HCT116 (cell line): ENCODE data around the gene LIPN. TPM values are rescaled to one million over a fixed set of nuclear protein-coding genes. Genes with fewer than 3 reads are reported as not detected.

ENCODE experiments used
- ATAC-seq: fragments of 200-7000 bp; cut with Tn5 transposase; 2 replicates; pipeline ENCODE4 v1.9.1; 2020; ENCODE audit warnings: mild to moderate bottlenecking, moderate library complexity
- BruUV-seq: library from RNA; stranded (reverse); fragments of 400-500 nt; replicated peaks from 2 replicates; lab custom pipeline; 2021; lab: Mats Ljungman, UMichigan
- CTCF ChIA-PET: fragments of 300-600 bp; sonication (Branson Sonifier 250); formaldehyde crosslinking; loops from one replicate; lab custom pipeline; 2021; ENCODE audit warnings: antibody characterized with exemption; lab: Charles Lee
- POLR2A ChIA-PET: fragments of 300-600, 350-600 bp; sonication (Branson Sonifier 250); formaldehyde crosslinking; loops from one replicate; lab custom pipeline; 2021; ENCODE audit warnings: antibody characterized with exemption; lab: Charles Lee
- RAD21 ChIA-PET, 2 experiments: fragments of 300-600 bp; sonication (Branson Sonifier 250); formaldehyde crosslinking; loops; one replicate each; lab custom pipeline; 2023; ENCODE audit warnings: low total read pairs in 2 of 2; ENCODE audit not compliant: uncharacterized antibody in 2 of 2, unreplicated experiment in 2 of 2, low non-redundant PET in 1 of 2; lab: Charles Lee
- DNase-seq: peaks from one replicate; pipeline ENCODE4 v3.0.0-alpha.2; 2010; ENCODE audit warnings: low read depth, low spot score
- H2AFZ ChIP-seq: fragments of 200-600 bp; shearing (Covaris generic), sonication (generic); 2 replicates; pipeline ENCODE4 v1.6.1; 2017; ENCODE audit warnings: low read depth, mixed run types, mixed read lengths, antibody characterized with exemption, low read length; ENCODE audit not compliant: poor library complexity, severe bottlenecking
- H3K27ac ChIP-seq: 2 replicates; pipeline ENCODE4 v1.5.1; 2012; ENCODE audit warnings: low read depth, low read length
- H3K27me3 ChIP-seq: fragments of 200-600 bp; sonication (generic); 2 replicates; pipeline ENCODE4 v1.6.1; 2016; ENCODE audit warnings: mixed run types, low read length, mixed read lengths; ENCODE audit not compliant: insufficient read depth
- H3K36me3 ChIP-seq, 2 experiments: fragments of 200-500 bp in 1 of 2; fragments of 200-600 bp in 1 of 2; sonication (Bioruptor generic) in 1 of 2; sonication (generic) in 1 of 2; 2 replicates each; pipeline versions ENCODE4 v1.5.1 to v1.6.1; 2014 to 2016; ENCODE audit warnings: low read length in 2 of 2, inconsistent platforms in 1 of 2, mixed read lengths in 1 of 2, mixed run types in 1 of 2; ENCODE audit not compliant: insufficient read depth in 2 of 2, control insufficient read depth in 1 of 2
- H3K4me1 ChIP-seq, 2 experiments: fragments of 200-600 bp in 1 of 2; sonication (generic) in 1 of 2; 2 replicates each; pipeline versions ENCODE4 v1.5.1 to v1.6.1; 2012 to 2017; ENCODE audit warnings: low read length in 2 of 2, inconsistent platforms in 1 of 2, mild to moderate bottlenecking in 1 of 2, mixed read lengths in 1 of 2, mixed run types in 1 of 2, moderate library complexity in 1 of 2; ENCODE audit not compliant: insufficient read depth in 2 of 2, control insufficient read depth in 1 of 2
- H3K4me2 ChIP-seq: fragments of 200-600 bp; sonication (generic); 2 replicates; pipeline ENCODE4 v1.6.1; 2017; ENCODE audit warnings: mixed run types, low read length, mixed read lengths
- H3K4me3 ChIP-seq, 2 experiments: fragments of 200-600 bp in 1 of 2; sonication (generic) in 1 of 2; replicated peaks in 1 of 2; 2 replicates each; pipeline ENCODE4 v1.5.1; 2011 to 2016; ENCODE audit warnings: low read length in 2 of 2, control low read depth in 1 of 2, low read depth in 1 of 2, mild to moderate bottlenecking in 1 of 2, mixed read lengths in 1 of 2, mixed run types in 1 of 2
- H3K79me2 ChIP-seq: fragments of 200-600 bp; sonication (generic); 2 replicates; pipeline ENCODE4 v1.6.1; 2017; ENCODE audit warnings: mild to moderate bottlenecking, mixed run types, low read length, moderate library complexity, mixed read lengths; ENCODE audit not compliant: insufficient read depth
- H3K9ac ChIP-seq: fragments of 200-600 bp; sonication (generic); 2 replicates; pipeline ENCODE4 v1.6.1; 2016; ENCODE audit warnings: low read length, mixed read lengths
- H3K9me2 ChIP-seq: fragments of 200-600 bp; sonication (generic), shearing (Covaris generic); 2 replicates; pipeline ENCODE4 v1.6.1; 2017; ENCODE audit warnings: mixed run types, mild to moderate bottlenecking, moderate library complexity; ENCODE audit not compliant: insufficient read depth
- H3K9me3 ChIP-seq, 2 experiments: fragments of 200-500 bp in 1 of 2; fragments of 200-600 bp in 1 of 2; sonication (Bioruptor generic) in 1 of 2; sonication (generic) in 1 of 2; 2 replicates each; pipeline ENCODE4 v1.6.1; 2014 to 2017; ENCODE audit warnings: low read length in 2 of 2, mixed read lengths in 2 of 2, inconsistent platforms in 1 of 2, low read depth in 1 of 2, mild to moderate bottlenecking in 1 of 2, mixed run types in 1 of 2, moderate library complexity in 1 of 2; ENCODE audit not compliant: control insufficient read depth in 1 of 2, insufficient read depth in 1 of 2
- H4K20me1 ChIP-seq: fragments of 200-600 bp; sonication (generic), shearing (Covaris generic); 2 replicates; pipeline ENCODE4 v1.6.1; 2017; ENCODE audit warnings: mixed run types, mild to moderate bottlenecking, moderate library complexity; ENCODE audit not compliant: insufficient read depth
- ELF1 ChIP-seq: IDR thresholded peaks from 2 replicates; pipeline ENCODE4 v1.6.1; 2012; ENCODE audit warnings: low read depth, borderline replicate concordance
- EZH2 ChIP-seq: fragments of 200-600 bp; sonication (generic); IDR thresholded peaks from 2 replicates; pipeline ENCODE4 v1.6.1; 2017; ENCODE audit warnings: antibody characterized with exemption, mixed run types
- EZH2phosphoT487 ChIP-seq: fragments of 200-600 bp; IDR thresholded peaks from 2 replicates; pipeline ENCODE4 v1.6.1; 2018; ENCODE audit warnings: antibody characterized with exemption, borderline replicate concordance
- FOSL1 ChIP-seq: IDR thresholded peaks from 2 replicates; pipeline ENCODE4 v1.6.1; 2012; ENCODE audit warnings: low read depth
- POLR2A ChIP-seq: IDR thresholded peaks from 2 replicates; pipeline ENCODE4 v1.7.0; 2011; ENCODE audit warnings: borderline replicate concordance; ENCODE audit not compliant: insufficient read depth, insufficient read length; ENCODE audit errors: extremely low read depth
- POLR2AphosphoS5 ChIP-seq: IDR thresholded peaks from 2 replicates; pipeline ENCODE4 v1.6.1; 2011; ENCODE audit warnings: mild to moderate bottlenecking, low read depth, low read length, moderate library complexity
- RAD21 ChIP-seq: IDR thresholded peaks from 2 replicates; pipeline ENCODE4 v1.6.1; 2012; ENCODE audit warnings: low read depth, mild to moderate bottlenecking
- SIN3A ChIP-seq: IDR thresholded peaks from 2 replicates; pipeline ENCODE4 v1.6.1; 2012; ENCODE audit warnings: low read depth
- SP1 ChIP-seq: IDR thresholded peaks from 2 replicates; pipeline ENCODE4 v1.6.1; 2012; ENCODE audit warnings: low read depth
- SRF ChIP-seq: IDR thresholded peaks from 2 replicates; pipeline ENCODE4 v1.6.1; 2012; ENCODE audit warnings: low read depth
- YY1 ChIP-seq: IDR thresholded peaks from 2 replicates; pipeline ENCODE4 v1.6.1; 2011; ENCODE audit warnings: low read length, low read depth, moderate library complexity, mild to moderate bottlenecking; ENCODE audit not compliant: insufficient replicate concordance; ENCODE audit errors: extremely low read depth
- ZBTB33 ChIP-seq: IDR thresholded peaks from 2 replicates; pipeline ENCODE4 v1.6.1; 2011; ENCODE audit warnings: mild to moderate bottlenecking, low read length, moderate library complexity; ENCODE audit not compliant: insufficient replicate concordance; ENCODE audit errors: extremely low read depth
- ZFX ChIP-seq: fragments of 450-650 bp; IDR thresholded peaks from 2 replicates; pipeline ENCODE4 v1.6.1; 2017
- intact Hi-C: fragments of 100-400 bp; cut with micrococcal nuclease; formaldehyde crosslinking; loops from 2 replicates; pipeline ENCODE4 v1.10.0; 2022
- total RNA-seq: library from RNA; stranded (reverse); gene quantifications from one replicate; pipeline ENCODE4 v1.2.1, GENCODE V29; 2021; ENCODE audit not compliant: unreplicated experiment

The LIPN gene
- total RNA-seq, 1 experiment from 2014 or later, result not detected

GRCh38 chr10:88820748-88821401, 61.1 kb downstream of the LIPN start:
- RAD21 ChIA-PET, result no interaction called here
- BruUV-seq, result no TSS peak
- Histone ChIP-seq H3K36me3 (no peaks in the 10 kb centered on the region), H2AFZ (no peak overlapping the region), H3K9me2 (no peaks in the 10 kb centered on the region), H3K9ac (no peak overlapping the region), H3K27me3 (no peaks in the 10 kb centered on the region), H3K4me3 (no peak overlapping the region), H3K4me2 (no peak overlapping the region), H4K20me1 (no peaks in the 10 kb centered on the region), H3K4me1 (no peaks in the 10 kb centered on the region), H3K79me2 (no peaks in the 10 kb centered on the region), H3K9me3 (no peaks in the 10 kb centered on the region), H3K27ac (no peak overlapping the region)
- intact Hi-C loops, result no loop called here
- DNase-seq (no peak), ATAC-seq (no peak)
- no peak for TF ChIP-seq SRF
- TF ChIP-seq RAD21, result no peak
- TF ChIP-seq POLR2A, result no peak
- TF ChIP-seq SIN3A, result no peak
- TF ChIP-seq FOSL1, result no peak
- no peak for TF ChIP-seq SP1
- no peak for TF ChIP-seq ZFX
- no peak for TF ChIP-seq YY1
- no peak for TF ChIP-seq POLR2AphosphoS5
- TF ChIP-seq EZH2phosphoT487, result no peak
- TF ChIP-seq ZBTB33, result no peak
- no peak for TF ChIP-seq ELF1
- TF ChIP-seq EZH2, result no peak
- CTCF ChIA-PET, result interaction anchor here (0.6 to 1.8 kb wide), 5 partner anchors 10 to 256 kb away, joined by 3 to 7 read pairs (median 3); no protein-coding TSS in a partner anchor
- POLR2A ChIA-PET, result no interaction called here
